ENCODE data around the gene TBX21. TPM values are rescaled to one million over a fixed set of nuclear protein-coding genes. Genes with fewer than 3 reads are reported as not detected.

TBX21 gene
- total and polyA plus RNA-seq, 10 of the 15 experiments (the other 5 are each of a cell fraction or from before 2014, with no cell fraction given) = 0.63 to 9.6 (median 5.0) TPM

DNA sequence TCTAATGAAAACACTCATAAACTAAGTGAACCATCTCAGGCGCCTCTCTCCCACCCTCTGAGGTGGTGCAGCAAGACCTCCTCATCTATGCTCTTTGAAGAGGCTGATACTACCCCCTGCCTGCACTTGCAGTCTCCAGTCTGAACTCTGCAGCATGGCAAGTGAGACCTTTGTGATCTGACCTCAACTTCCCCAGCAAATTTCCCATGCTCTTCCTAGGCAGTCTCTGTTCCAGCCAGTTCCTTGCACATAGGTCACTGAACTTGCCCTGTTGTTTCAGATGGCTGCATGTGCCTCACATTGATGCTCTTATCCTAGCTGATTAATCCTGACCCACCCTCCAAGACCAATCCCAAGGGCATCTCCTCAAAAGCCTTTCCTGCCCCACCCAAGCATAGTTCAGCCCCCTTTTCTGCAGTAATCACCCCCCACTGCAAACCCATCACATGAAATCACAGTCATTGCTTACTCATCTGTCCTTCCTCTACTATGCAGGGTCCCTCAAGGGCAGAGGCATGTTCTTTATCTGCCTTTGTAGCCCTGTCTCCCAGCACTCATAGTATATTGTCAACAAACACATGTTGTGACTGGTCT, 42.0 kb downstream of the TBX21 start (continued):
- TF ChIP-seq, protein P1, sequence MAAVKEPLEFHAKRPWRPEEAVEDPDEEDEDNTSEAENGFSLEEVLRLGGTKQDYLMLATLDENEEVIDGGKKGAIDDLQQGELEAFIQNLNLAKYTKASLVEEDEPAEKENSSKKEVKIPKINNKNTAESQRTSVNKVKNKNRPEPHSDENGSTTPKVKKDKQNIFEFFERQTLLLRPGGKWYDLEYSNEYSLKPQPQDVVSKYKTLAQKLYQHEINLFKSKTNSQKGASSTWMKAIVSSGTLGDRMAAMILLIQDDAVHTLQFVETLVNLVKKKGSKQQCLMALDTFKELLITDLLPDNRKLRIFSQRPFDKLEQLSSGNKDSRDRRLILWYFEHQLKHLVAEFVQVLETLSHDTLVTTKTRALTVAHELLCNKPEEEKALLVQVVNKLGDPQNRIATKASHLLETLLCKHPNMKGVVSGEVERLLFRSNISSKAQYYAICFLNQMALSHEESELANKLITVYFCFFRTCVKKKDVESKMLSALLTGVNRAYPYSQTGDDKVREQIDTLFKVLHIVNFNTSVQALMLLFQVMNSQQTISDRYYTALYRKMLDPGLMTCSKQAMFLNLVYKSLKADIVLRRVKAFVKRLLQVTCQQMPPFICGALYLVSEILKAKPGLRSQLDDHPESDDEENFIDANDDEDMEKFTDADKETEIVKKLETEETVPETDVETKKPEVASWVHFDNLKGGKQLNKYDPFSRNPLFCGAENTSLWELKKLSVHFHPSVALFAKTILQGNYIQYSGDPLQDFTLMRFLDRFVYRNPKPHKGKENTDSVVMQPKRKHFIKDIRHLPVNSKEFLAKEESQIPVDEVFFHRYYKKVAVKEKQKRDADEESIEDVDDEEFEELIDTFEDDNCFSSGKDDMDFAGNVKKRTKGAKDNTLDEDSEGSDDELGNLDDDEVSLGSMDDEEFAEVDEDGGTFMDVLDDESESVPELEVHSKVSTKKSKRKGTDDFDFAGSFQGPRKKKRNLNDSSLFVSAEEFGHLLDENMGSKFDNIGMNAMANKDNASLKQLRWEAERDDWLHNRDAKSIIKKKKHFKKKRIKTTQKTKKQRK (IDR thresholded peaks at IDR 0.05; ENCODE audit: low read depth, low read length) = no peak
- TF ChIP-seq RFX5 (IDR thresholded peaks at IDR 0.05; ENCODE audit: low read depth, low read length) = no peak

DNA sequence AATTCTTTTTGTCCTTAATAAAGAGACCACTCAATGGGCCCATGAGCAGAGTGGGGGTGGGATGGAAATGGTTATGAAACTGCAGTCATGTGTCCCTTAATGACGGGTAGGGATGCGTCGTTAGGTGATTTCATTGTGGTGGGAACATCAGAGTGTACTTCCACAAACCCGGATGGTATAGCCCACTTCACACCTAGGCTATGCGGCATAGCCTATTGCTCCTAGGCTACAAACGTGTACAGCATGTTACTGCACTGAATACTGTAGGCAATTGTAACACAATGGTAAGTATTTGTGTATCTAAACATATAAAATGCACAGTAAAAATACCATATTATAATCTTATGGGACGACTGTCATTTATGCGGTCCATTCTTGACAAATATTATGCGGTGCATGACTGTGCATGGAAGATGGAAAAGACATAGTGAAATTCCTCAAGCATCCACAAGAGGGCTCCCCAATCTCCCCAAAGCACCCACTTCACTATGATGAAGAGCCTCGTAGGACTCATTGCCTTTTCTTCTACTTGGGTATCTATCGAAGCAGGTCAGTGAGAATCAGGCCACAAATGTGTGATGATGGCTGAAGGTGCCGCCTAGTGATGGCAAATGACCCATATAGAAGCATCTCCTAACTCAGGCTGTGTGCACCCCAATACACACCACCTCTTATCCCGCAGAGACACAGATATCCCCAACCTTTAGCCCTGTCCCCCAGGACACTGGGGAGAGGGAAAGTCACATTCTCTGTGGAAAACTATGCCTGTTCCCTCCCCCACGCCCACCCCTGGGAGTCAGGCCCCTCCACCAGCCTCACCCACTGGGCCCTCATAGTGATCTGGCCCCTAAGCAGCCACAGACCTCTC, 43.5 kb downstream of the TBX21 start:
- Histone ChIP-seq H3K9me3 (replicated peaks; ENCODE audit: control insufficient read depth, insufficient read depth, low read length) (no peaks in the 10 kb centered on the region; the same call in 2 of the 3 replicates), H4K20me1 (ENCODE audit: control insufficient read depth, insufficient read depth) (no peaks in the 10 kb centered on the region; the same call in 1 of the 2 replicates), H3K27me3 (replicated peaks in 1 of 2; ENCODE audit: control insufficient read depth in 2 of 2, insufficient read depth in 2 of 2, low read length in 1 of 2) (peaks cover 0 to 4% of the 10 kb centered on the region in 2 experiments; a peak in 2 of 4 replicates), H3K36me3 (ENCODE audit: control insufficient read depth in 2 of 2, insufficient read depth in 2 of 2, low read length in 1 of 2) (no peaks in the 10 kb centered on the region), H3K4me2 (ENCODE audit: control insufficient read depth, insufficient read depth) (no peak overlapping the region), H3K27ac (ENCODE audit: control insufficient read depth, insufficient read depth) (no peak overlapping the region), H3K9ac (ENCODE audit: control insufficient read depth, insufficient read depth, low read length) (no peak overlapping the region), H3K4me1 (ENCODE audit: control insufficient read depth, insufficient read depth, low read length) (no peaks in the 10 kb centered on the region), H2AFZ (ENCODE audit: control insufficient read depth, low read depth, low read length) (no peak overlapping the region), H3K4me3 (no peak overlapping the region), H3K79me2 (ENCODE audit: control insufficient read depth, insufficient read depth, low read length) (no peaks in the 10 kb centered on the region)
- POLR2A ChIA-PET = no interaction called here
- WGBS (ENCODE audit: insufficient coverage, insufficient replicate concordance, low lambda C conversion rate, missing lambda C conversion rate) = 26% methylated on average over 14 of the region's 14 CpGs
- SMC1A ChIA-PET (ENCODE audit: uncharacterized antibody, unreplicated experiment) = no interaction called here
- no TSS peak for BruUV-seq (replicated peaks)
- DNase-seq (ENCODE audit: low read depth, low spot score) = no peak
- peak; percentile 93 for ATAC-seq
- RAD21 ChIA-PET (ENCODE audit: unreplicated experiment) = no interaction called here
- TF ChIP-seq SMAD5 (IDR thresholded peaks at IDR 0.05; ENCODE audit: low read depth) (no peak), RAD21 (IDR thresholded peaks at IDR 0.05; ENCODE audit: insufficient read depth, low read depth, low read length) (peak; percentile 64), SMC3 (IDR thresholded peaks at IDR 0.05; ENCODE audit: borderline replicate concordance, low read length) (peak; percentile 66; the same call in 1 of the 2 replicates)
- TF ChIP-seq, protein P2, sequence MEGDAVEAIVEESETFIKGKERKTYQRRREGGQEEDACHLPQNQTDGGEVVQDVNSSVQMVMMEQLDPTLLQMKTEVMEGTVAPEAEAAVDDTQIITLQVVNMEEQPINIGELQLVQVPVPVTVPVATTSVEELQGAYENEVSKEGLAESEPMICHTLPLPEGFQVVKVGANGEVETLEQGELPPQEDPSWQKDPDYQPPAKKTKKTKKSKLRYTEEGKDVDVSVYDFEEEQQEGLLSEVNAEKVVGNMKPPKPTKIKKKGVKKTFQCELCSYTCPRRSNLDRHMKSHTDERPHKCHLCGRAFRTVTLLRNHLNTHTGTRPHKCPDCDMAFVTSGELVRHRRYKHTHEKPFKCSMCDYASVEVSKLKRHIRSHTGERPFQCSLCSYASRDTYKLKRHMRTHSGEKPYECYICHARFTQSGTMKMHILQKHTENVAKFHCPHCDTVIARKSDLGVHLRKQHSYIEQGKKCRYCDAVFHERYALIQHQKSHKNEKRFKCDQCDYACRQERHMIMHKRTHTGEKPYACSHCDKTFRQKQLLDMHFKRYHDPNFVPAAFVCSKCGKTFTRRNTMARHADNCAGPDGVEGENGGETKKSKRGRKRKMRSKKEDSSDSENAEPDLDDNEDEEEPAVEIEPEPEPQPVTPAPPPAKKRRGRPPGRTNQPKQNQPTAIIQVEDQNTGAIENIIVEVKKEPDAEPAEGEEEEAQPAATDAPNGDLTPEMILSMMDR (IDR thresholded peaks at IDR 0.05 in 2 of 3, conservative IDR thresholded peaks at IDR 0.05 in 1 of 3; ENCODE audit: control insufficient read depth in 2 of 3, extremely low read depth in 1 of 3, insufficient read depth in 1 of 3, low read depth in 3 of 3, low read length in 3 of 3) = peak; percentile 69 to 77 (median 71)
- peak; percentile 98 for FAIRE-seq
- intact Hi-C loops (cut with micrococcal nuclease; ENCODE audit: unreplicated experiment) = loop anchor here (2.0 to 5.0 kb wide), 2 partner anchors 26 to 241 kb away; no protein-coding TSS in a partner anchor
- CTCF ChIA-PET = interaction anchor here (0.6 to 1.4 kb wide), 5 partner anchors 26 to 111 kb away, joined by 3 to 5 read pairs (median 3); partner anchors contain the start of gene SCRN2
- in situ Hi-C loops (cut with MboI) = no loop called here

Data from GM12878 (cell line).